Activated gamma-delta T cell (primary cell): ENCODE results near the gene EXD2.
"Not testable (repeated sequence)": the region's sequence is repeated elsewhere in the genome, so short reads cannot be mapped to it uniquely, and the experiment has no call there.

Source experiments
- DNase-seq: peaks from one replicate; lab custom pipeline; 2025; lab: John Stamatoyannopoulos, UW

EXD2 gene

GRCh38 chr14:69193721-69194120, 2.4 kb downstream of the EXD2 start:
- no peak for DNase-seq

DNA sequence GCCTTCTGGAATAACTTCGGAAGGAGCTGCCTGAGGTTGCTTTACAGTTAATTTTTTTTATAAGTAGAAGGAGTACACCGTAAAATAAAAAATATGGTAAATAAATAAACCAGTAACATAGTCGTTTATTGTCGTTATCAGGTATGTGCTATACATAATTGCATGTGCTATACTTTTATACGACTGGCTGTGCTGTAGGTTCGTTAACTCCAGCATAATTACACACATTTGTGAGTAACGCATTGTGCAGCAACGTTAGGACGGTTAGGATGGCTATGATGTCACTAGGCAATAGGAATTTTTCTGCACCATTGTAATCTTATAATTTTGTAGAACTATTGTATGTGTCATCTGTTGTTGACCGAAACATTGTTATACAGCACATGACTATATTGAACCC, 8.5 kb downstream of the EXD2 start:
- DNase-seq, result no peak

- no peak for DNase-seq
Measured at GRCh38 chr14:69204753-69205152, 13.5 kb downstream of the EXD2 start.

DNA sequence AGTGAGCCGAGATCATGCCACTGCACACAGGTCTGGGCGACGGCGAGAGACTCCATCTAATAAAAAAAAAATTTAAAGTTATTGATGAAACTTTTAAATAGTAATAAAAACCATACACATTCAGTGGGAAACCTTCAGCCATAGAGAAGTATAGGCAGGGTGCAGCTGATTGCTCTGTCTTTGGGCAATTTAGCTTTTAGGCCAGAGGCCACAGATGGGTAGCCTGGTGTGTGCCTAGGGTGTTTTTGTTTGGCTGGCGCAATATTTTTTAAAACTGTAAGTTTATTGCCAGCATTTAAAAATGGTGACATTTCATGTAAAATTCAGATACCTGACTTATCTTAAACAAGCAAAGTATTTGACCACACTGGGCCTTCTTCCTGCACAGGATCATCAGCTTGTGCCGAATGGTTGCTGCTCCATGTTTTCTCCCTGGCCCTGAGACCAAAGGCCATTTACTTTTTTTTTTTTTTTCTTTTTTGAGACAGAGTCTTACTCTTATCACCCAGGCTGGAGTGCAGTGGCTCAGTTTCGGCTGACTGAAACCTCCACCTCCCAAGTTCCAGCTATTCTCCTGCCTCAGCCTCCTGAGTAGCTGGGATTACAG, 16.2 kb downstream of the EXD2 start:
- DNase-seq, result no peak

DNA sequence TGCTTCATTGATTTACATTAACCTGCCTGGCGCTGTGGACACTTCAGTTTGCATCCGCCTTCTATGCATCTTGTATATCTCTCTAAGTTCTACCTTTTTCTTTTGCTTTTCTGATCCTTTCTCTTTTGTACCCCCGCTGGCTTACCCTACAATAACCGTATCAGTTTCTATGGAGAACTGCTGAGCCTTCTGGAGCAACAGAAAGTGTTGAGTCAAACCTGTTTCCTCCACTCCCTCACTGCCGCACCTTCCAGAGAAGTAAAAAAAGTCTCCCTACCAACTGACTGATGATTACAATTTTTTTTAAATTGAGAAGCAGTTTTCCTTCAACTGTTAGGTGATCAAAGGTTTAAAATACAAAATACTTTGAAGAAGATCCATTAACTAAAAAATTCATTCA, 17.4 kb downstream of the EXD2 start:
- DNase-seq, result no peak

DNA sequence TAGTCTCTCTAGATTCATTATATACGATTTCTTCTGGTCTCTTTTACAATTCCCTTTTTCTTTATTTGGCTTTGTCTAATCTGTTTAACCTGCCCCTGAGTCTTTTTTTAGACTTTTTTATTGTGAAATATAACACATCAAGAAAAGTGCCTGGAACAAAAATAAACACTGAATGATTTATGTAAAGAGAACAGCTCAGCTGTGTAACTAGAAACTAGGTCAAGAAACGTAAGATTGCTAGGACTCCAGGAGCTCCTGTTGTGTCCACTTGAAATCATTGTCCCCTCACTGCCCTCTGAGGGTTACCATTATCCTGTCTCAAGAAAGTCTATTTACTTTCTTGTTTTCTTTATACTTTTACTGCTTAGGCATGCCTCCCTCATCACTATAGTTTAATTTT, 23.1 kb downstream of the EXD2 start:
- DNase-seq, result no peak

DNA sequence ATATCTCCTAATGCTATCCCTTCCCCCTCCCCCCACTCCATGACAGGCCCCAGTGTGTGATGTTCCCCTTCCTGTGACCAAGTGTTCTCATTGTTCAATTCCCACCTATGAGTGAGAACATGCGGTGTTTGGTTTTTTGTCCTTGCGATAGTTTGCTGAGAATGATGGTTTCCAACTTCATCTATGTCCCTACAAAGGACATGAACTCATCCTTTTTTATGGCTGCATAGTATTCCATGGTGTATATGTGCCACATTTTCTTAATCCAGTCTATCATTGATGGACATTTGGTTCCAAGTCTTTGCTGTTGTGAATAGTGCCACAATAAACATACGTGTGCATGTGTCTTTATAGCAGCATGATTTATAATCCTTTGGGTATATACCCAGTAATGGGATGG, 26.4 kb downstream of the EXD2 start:
- DNase-seq, result not testable (repeated sequence)

DNA sequence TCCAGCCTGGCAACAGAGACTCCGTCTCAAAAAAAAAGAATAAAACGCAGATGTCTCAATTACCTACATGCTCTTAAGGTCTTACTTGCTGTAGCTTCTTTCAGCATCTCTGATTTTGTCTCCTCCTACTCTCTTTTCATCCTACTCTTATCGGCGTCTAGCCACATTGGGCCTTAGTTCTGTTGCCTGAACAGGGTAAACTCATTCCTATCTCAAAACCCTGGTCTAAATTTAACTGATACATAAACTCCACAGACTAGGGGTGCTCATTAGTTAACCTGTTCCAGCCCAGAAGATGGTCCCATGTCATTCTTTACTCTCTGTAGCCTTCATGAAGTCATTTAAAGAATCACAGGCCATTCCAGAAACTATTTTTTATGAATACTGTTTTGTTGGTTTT, 33.6 kb downstream of the EXD2 start:
- DNase-seq, result no peak

- DNase-seq, result no peak
Measured at GRCh38 chr14:69226178-69226577, 34.9 kb downstream of the EXD2 start.

- DNase-seq, result no peak
Measured at GRCh38 chr14:69226736-69227135, 35.4 kb downstream of the EXD2 start.

DNA sequence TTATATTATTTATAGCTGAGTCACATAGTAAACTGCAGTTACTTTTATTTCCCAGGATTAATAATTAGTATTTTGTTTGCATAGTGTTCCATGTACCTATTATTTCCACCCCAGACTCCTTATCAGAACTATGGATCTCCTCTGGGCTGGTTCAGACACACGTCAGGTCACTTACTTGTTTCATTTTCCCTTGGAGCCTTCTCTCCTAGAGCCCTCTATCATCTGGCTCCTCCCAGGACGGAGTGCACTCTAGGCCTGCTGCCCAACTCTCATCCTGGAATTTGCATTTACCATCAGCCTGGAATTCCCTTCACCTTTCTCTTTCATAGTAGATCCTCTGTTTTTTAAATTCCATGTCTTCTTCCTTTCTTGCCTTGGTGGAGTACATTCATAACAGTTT, 40.2 kb downstream of the EXD2 start:
- no peak for DNase-seq

GRCh38 chr14:69232388-69232787, 41.1 kb downstream of the EXD2 start:
- DNase-seq, result no peak

GRCh38 chr14:69234106-69234505, 42.8 kb downstream of the EXD2 start:
- no peak for DNase-seq

GRCh38 chr14:69235708-69236107, 44.4 kb downstream of the EXD2 start:
- DNase-seq, result no peak

- DNase-seq, result no peak
Measured at GRCh38 chr14:69237142-69237541, 45.8 kb downstream of the EXD2 start.

DNA sequence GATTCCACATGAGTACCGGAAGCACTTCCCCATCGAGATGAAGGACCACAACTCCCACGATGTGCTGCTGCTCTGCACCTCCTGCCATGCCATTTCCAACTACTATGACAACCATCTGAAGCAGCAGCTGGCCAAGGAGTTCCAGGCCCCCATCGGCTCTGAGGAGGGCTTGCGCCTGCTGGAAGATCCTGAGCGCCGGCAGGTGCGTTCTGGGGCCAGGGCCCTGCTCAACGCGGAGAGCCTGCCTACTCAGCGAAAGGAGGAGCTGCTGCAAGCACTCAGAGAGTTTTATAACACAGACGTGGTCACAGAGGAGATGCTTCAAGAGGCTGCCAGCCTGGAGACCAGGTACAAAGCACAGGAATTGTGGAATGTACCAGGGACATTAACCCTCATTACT, 46.3 kb downstream of the EXD2 start:
- no peak for DNase-seq

DNA sequence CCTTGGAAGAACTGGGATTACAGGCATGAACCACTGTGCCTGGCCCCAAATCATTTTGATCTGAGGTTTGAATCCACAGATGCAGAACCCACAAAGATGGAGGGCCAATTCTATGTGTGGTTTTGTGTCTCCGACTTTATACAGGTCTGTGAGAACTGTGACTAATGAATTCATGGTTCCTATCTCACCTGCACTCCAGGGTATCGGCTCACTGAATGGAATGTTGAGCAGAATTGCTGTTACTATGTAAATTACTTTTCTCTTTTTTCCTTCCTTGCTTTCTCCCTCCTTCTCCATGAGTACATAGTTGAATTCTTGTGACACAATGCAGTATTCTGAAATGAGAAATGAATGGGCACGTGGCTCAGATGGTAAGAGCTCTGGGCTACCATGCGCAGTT, 47.6 kb downstream of the EXD2 start:
- DNase-seq, result no peak

DNA sequence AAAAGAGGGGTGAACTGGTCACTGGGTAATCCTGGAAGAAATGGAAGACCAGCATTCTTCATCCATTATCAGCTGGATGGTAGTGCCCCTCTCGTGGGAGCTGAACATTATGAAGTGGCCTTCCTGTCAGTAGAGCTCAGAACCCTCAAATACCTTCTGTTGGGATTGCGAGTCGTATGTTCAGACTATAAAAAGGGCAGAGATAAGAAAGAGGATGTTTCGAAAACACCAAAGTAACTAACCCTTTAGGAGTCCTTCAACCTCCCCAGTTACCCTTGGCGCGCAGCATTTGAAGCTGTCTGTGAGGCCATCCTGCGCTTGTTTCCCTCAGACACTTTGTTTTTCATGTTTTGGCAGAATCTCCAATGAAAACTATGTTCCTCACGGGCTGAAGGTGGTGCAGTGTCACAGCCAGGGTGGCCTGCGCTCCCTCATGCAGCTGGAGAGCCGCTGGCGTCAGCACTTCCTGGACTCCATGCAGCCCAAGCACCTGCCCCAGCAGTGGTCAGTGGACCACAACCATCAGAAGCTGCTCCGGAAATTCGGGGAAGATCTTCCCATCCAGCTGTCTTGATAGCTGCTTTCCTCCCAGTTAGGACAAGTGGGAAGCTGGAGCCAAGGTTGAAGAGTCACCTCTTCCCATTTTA, 49.4 kb downstream of the EXD2 start:
- no peak for DNase-seq

DNA sequence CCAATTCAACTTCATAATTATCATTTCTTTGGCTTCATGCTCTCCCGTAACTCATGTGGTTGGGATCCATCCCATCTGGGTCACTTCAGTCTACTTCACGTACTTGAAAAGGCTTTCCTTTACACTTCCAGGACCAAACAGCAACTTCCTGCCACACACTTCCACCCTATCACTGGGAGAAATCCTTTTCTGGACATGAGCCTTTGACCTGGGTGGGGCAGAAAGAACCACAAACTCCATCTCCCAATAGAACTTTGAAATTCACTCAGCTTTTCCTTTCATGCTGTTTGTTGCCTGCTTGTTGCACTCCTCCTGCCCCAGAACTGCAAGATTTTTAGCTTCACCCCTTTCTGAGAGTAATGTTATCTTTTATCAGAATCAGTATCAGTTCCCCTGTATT, 50.3 kb downstream of the EXD2 start:
- no peak for DNase-seq

DNA sequence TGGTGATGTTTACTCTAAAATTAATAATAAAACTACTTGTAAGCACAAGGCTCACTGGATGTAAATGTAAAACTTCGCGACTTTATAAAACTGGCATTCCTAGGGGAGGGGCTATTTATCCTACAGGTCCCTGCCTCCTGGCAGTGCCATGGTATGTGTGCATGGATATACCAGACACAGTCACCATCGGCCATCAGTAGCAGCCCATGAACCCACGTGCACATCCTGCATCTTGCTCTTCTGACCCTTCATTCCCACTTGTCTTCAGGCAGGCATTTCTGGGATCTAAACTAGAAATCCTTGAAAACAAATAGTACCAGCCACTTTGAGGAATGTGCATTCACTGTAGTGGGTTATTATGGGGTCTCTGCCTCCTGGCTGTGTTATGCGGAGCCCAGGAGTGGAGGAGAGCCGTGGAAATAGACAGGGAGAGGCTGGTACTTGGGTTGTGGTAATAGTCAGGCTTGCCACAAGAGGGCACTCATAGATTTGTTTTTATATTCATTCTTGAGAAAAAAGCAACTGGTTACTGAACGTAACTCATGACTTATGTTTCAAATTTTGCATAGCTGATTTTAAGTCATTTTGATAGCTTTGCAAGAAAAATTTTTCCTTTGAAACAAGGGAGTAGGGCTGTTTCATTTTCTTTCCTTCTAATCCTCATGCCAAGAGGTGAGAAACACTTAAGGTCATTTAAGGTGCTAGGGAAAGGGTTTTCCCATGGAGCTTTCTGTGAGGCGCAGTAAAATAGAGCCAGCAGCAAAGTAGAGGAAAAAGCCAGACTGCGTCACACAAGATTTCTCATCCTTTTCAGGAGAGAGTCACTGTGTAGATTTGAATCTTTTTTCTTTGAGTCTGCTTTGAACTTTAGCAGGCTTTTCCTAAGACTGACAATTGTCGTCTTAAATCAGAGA, 51.3 kb downstream of the EXD2 start:
- no peak for DNase-seq

DNA sequence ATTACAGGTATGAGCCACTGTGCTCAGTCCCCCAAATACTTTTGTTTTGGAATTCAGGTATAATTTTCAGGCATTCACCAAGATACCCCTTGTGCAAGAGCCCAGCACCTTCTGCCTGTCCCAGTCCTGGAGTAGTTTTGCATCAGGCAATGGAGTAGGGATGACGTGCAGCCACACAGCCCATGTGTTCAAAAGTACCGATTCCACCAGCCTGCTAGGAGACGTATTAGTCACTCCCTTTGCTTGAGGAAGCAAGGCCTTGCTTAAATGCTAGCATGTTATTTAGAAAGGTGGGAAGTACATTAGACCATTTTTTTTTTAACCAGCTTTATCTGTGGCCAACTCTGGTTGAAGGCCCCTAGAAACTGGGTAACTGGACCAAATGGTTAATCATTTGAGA, 53.6 kb downstream of the EXD2 start:
- DNase-seq, result no peak

DNA sequence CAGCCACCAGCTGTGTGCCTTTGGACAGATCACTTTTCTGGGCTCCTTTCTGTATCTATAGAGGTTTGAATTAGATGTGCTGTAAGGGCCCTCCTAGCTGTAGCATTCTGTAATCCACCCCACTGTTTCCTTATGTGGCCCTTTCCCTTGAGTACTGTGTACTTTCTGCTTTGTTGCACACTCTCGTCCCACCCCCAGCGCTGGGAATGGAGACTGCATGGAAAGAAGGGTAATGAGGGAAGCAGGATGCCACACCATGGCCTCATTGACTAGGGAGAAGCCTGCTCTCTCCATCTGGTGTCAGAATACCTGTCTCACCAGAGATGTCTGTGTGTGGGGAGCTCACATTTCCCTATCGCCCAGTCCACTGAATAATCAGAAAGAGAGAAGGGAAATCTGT, 55.0 kb downstream of the EXD2 start:
- no peak for DNase-seq
